ENCODE data around the gene CNN3. TPM values are rescaled to one million over a fixed set of nuclear protein-coding genes. Genes with fewer than 3 reads are reported as not detected.

The CNN3 gene
- polyA plus RNA-seq, 3 donors from 2014 or later = 0.83 to 8.0 (median 2.0) TPM

GRCh38 chr1:94903280-94904009 lies 23.5 kb downstream of the CNN3 start:
- Mint-ChIP-seq H3K27ac (no peak overlapping the region), H3K4me1 (no peaks in the 10 kb centered on the region), H3K4me3 (no peak overlapping the region), H3K36me3 (no peaks in the 10 kb centered on the region), H3K9me3 (no peaks in the 10 kb centered on the region), H3K27me3 (ENCODE audit: low read depth in 3 of 3) (peaks cover 0 to 11% (median 0%) of the 10 kb centered on the region in 3 donors)
- DNase-seq = no peak

DNA sequence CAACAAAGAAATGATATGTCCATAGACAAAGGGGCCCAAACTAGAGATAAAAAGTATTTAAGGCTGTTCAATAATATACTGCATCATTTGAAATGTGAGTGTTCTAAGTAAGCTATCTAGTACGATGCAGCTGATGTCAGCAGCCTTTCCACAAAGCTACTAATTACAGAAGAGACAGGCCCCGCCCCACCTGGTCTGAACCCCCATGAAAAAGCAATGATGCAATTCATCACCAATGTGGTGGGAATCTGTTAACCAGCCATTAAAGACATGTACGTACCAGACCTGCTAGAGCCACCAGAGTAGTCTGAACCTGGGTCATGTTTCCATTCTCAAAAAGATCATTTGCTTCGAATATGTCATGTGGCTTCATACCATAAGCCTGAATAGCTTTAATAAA lies 25.1 kb downstream of the CNN3 start:
- DNase-seq = no peak
- Mint-ChIP-seq H3K4me1 (no peaks in the 10 kb centered on the region), H3K4me3 (no peak overlapping the region)

DNA sequence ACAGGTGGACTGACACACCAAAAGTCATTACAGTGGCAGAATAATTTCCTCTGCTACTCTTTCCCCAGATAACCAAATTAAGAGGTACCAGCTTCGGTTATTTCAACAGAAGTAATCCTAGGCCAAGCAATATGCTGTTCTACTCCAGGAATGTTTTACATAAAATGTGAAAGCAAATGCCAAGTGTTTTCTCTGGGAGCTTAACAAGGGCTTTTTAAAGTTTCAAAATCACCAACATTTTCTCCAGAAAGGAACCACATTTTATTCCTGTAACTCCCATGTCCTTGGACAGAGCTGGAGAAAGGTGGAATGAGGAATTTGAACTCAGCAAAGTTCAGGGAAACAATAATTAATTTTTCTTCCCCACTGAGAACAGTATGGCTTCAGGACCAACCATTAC lies 27.2 kb downstream of the CNN3 start:
- no peaks in the 10 kb centered on the region for H3K9me3 Mint-ChIP-seq
- no peak overlapping the region for H3K27ac Mint-ChIP-seq
- H3K4me1 Mint-ChIP-seq = no peaks in the 10 kb centered on the region
- H3K36me3 Mint-ChIP-seq = no peaks in the 10 kb centered on the region
- H3K4me3 Mint-ChIP-seq = no peak overlapping the region
- H3K27me3 Mint-ChIP-seq (ENCODE audit: low read depth in 3 of 3) = peaks cover 0 to 6% (median 2%) of the 10 kb centered on the region in 3 donors
- no peak for DNase-seq

More for the DNA sequence above, 25.1 kb downstream of the CNN3 start:
- Mint-ChIP-seq H3K27ac (no peak overlapping the region), H3K9me3 (no peaks in the 10 kb centered on the region), H3K36me3 (no peaks in the 10 kb centered on the region), H3K27me3 (ENCODE audit: low read depth in 3 of 3) (peaks cover 0 to 6% (median 0%) of the 10 kb centered on the region in 3 donors)

GRCh38 chr1:94898491-94899385 lies 28.2 kb downstream of the CNN3 start:
- Mint-ChIP-seq H3K9me3 (no peaks in the 10 kb centered on the region), H3K27me3 (ENCODE audit: low read depth in 3 of 3) (peaks cover 0 to 6% (median 2%) of the 10 kb centered on the region in 3 donors), H3K27ac (no peak overlapping the region), H3K4me1 (no peaks in the 10 kb centered on the region), H3K36me3 (no peaks in the 10 kb centered on the region), H3K4me3 (no peak overlapping the region)
- no peak for DNase-seq

GRCh38 chr1:94895518-94895917 lies 31.4 kb downstream of the CNN3 start:
- Mint-ChIP-seq H3K27me3 (ENCODE audit: low read depth in 3 of 3) (peaks cover 0 to 5% (median 0%) of the 10 kb centered on the region in 3 donors), H3K36me3 (no peaks in the 10 kb centered on the region), H3K4me3 (no peak overlapping the region), H3K9me3 (no peaks in the 10 kb centered on the region), H3K27ac (no peak overlapping the region), H3K4me1 (no peaks in the 10 kb centered on the region)
- DNase-seq = no peak

DNA sequence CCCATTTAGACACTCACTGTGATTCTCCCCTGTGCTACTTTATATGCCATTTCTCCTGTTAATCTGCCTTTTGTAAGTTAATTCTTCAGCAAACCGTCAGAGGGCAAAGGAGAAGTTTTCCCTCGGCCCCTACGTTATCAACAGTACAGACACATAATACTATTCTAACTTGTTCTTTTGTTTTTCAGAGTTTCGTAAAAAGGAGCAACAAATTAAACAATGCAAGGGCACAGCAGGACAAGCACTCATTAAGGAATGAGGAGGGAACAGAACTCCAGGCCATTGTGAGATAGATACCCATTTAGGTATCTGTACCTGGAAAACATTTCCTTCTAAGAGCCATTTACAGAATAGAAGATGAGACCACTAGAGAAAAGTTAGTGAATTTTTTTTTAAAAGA lies 32.3 kb downstream of the CNN3 start:
- Mint-ChIP-seq H3K9me3 (no peaks in the 10 kb centered on the region), H3K36me3 (no peaks in the 10 kb centered on the region), H3K27me3 (ENCODE audit: low read depth in 3 of 3) (peaks cover 0 to 5% (median 0%) of the 10 kb centered on the region in 3 donors), H3K4me3 (no peak overlapping the region), H3K4me1 (no peaks in the 10 kb centered on the region), H3K27ac (no peak overlapping the region)
- DNase-seq = no peak

- Mint-ChIP-seq H3K4me3 (no peak overlapping the region), H3K27me3 (ENCODE audit: low read depth in 3 of 3) (peaks cover 0 to 5% (median 0%) of the 10 kb centered on the region in 3 donors), H3K36me3 (no peaks in the 10 kb centered on the region), H3K27ac (no peak overlapping the region), H3K9me3 (no peaks in the 10 kb centered on the region), H3K4me1 (no peaks in the 10 kb centered on the region)
- DNase-seq = no peak
Observed at GRCh38 chr1:94892604-94893254, 34.2 kb downstream of the CNN3 start.

- peaks cover 0 to 2% (median 1%) of the 10 kb centered on the region in 3 donors for H3K27me3 Mint-ChIP-seq (ENCODE audit: low read depth in 3 of 3)
- no peaks in the 10 kb centered on the region for H3K9me3 Mint-ChIP-seq
- no peak overlapping the region for H3K4me3 Mint-ChIP-seq
- H3K4me1 Mint-ChIP-seq = peaks cover 7 to 9% of the 10 kb centered on the region in 2 donors
- no peak for DNase-seq
- no peaks in the 10 kb centered on the region for H3K36me3 Mint-ChIP-seq
- no peak overlapping the region for H3K27ac Mint-ChIP-seq
Observed at GRCh38 chr1:94888201-94888600, 38.7 kb downstream of the CNN3 start.

DNA sequence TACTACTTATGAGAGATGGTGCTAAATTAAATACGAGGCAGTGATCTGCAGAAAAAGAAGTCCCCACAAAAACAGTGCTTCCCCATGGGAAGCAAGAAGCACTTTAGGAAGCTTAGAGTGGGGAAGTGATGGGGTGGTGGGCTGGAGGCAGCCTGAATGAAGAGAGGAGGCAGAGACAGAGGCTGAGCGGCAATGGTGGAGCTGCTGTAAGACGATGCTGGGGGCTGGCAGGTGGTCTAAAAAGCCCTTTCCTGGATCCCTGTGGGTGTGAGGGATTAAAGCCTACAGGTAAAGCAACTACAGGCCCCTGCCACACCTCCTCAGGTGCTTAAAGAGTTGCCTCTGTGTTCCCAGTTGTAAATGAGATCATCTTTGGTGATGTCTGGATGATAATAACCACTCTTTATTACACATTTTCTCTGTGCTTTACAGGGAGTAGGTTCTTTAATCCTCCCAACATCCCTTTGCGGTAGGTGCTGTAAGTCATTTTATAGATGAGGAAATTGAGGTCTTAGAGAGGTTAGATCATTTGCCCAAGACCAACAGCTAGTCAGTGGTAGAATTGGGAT lies 39.2 kb downstream of the CNN3 start:
- Mint-ChIP-seq H3K27ac (no peak overlapping the region), H3K4me1 (peaks cover 12 to 14% of the 10 kb centered on the region in 2 donors), H3K9me3 (no peaks in the 10 kb centered on the region), H3K27me3 (ENCODE audit: low read depth in 3 of 3) (peaks cover 0 to 2% (median 1%) of the 10 kb centered on the region in 3 donors), H3K4me3 (no peak overlapping the region), H3K36me3 (no peaks in the 10 kb centered on the region)
- no peak for DNase-seq

DNA sequence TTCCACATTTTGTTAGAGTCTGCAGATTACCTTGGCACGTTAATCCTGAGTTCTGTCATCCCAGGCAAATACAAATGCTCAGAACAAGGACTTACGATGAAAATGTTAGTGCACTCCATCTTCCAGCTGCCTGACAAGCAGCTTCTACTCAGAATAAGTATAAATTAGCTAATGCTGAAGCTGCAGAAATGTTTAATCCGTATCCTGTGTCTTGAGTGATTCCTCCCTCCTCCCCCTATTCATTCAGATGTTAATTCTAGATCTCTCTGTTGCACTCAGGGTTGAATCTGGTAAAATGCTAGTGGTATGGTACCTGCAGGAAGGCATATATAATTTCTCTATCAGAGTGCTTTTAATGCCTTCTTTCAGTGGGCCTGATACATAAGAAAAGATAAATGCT lies 39.8 kb downstream of the CNN3 start:
- H3K27me3 Mint-ChIP-seq (ENCODE audit: low read depth in 3 of 3) = peaks cover 0 to 1% (median 0%) of the 10 kb centered on the region in 3 donors
- peaks cover 12 to 14% of the 10 kb centered on the region in 2 donors for H3K4me1 Mint-ChIP-seq
- no peak overlapping the region for H3K4me3 Mint-ChIP-seq
- H3K9me3 Mint-ChIP-seq = no peaks in the 10 kb centered on the region
- no peaks in the 10 kb centered on the region for H3K36me3 Mint-ChIP-seq
- no peak overlapping the region for H3K27ac Mint-ChIP-seq
- no peak for DNase-seq

DNA sequence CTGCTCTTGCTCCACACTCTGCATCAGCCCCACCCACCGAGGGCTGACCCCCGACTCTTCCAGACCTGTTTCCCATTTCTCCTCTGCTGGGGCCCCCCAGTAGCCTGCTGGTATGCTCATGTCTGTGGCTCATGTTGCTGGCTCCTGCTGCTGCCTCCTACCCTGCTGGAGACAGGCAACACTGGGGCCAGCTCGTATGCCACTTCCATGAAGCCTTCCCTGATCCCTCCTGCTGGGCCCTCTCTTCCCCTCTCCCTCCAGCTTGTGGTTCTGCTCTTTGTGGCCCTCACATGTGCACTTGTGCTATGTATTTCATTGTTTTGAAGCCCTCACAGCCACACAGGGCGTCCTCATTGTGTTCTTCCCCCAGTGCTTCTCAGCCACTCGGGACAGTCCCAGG lies 40.5 kb downstream of the CNN3 start:
- H3K9me3 Mint-ChIP-seq = no peaks in the 10 kb centered on the region
- H3K27me3 Mint-ChIP-seq (ENCODE audit: low read depth in 3 of 3) = peaks cover 0 to 1% (median 0%) of the 10 kb centered on the region in 3 donors
- H3K4me3 Mint-ChIP-seq = no peak overlapping the region
- no peaks in the 10 kb centered on the region for H3K36me3 Mint-ChIP-seq
- DNase-seq = no peak
- H3K4me1 Mint-ChIP-seq = peaks cover 12 to 14% of the 10 kb centered on the region in 2 donors
- H3K27ac Mint-ChIP-seq = no peak overlapping the region

DNA sequence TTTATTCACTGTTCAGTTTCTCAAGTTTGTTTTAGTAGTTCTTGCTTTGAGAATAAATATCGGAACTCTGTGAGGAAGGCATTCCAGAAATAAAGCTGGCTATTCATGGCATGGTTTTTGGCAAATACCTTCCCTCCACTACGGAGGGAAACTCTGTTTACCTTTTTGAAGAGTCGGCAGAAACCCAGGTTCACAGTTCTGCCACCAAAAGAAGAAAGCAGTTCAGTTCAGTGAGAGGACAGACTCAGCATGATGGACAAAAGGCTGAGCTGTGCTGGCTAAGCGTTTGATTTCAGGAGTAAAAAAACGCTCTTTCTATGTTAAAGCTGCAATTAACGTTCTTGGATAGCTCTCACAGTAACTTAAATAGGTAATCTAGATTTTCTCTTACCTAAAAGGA lies 42.4 kb downstream of the CNN3 start:
- Mint-ChIP-seq H3K27me3 (ENCODE audit: low read depth in 3 of 3) (peaks cover 0 to 1% (median 1%) of the 10 kb centered on the region in 3 donors), H3K27ac (no peak overlapping the region), H3K36me3 (no peaks in the 10 kb centered on the region), H3K9me3 (no peaks in the 10 kb centered on the region), H3K4me1 (peaks cover 12 to 14% of the 10 kb centered on the region in 2 donors), H3K4me3 (no peak overlapping the region)
- DNase-seq = no peak

GRCh38 chr1:94884106-94884505 lies 42.8 kb downstream of the CNN3 start:
- Mint-ChIP-seq H3K27ac (peak overlapping the region in 2 of 6 donors; percentile 64 to 65), H3K9me3 (no peaks in the 10 kb centered on the region), H3K27me3 (ENCODE audit: low read depth in 3 of 3) (peaks cover 0 to 2% (median 1%) of the 10 kb centered on the region in 3 donors), H3K4me1 (peaks cover 12 to 14% of the 10 kb centered on the region in 2 donors), H3K36me3 (no peaks in the 10 kb centered on the region), H3K4me3 (peak overlapping the region in 3 of 5 donors; percentile 6 to 63 (median 61))
- DNase-seq = no peak

Data from immature natural killer cell (primary cell).